Measurements from ENCODE around the gene GULP1.

GULP1 gene

GRCh38 chr2:188307850-188308283 is 16.2 kb downstream of the GULP1 start:
- H3K79me1 ChIP-seq (ENCODE audit: low read depth, low read length), result no peaks in the 10 kb centered on the region
- H3K4ac ChIP-seq (ENCODE audit: low read length), result no peak overlapping the region
- no peak overlapping the region for H4K91ac ChIP-seq (ENCODE audit: low read depth, low read length, poor library complexity)
- no peak overlapping the region for H3K27ac ChIP-seq (replicated peaks; ENCODE audit: low read length)
- no peak overlapping the region for H3K9ac ChIP-seq (ENCODE audit: low read depth, low read length, poor library complexity)
- no peak overlapping the region for H2AFZ ChIP-seq (ENCODE audit: low read length)
- H3K18ac ChIP-seq (ENCODE audit: low read length), result no peak overlapping the region
- H3K36me3 ChIP-seq (replicated peaks in 1 of 2; ENCODE audit: control insufficient read depth in 2 of 2, insufficient read depth in 2 of 2, low read length in 2 of 2), result no peaks in the 10 kb centered on the region
- H2BK5ac ChIP-seq (ENCODE audit: low read length), result no peak overlapping the region
- no peak overlapping the region for H2AK5ac ChIP-seq (ENCODE audit: low read depth, low read length)
- H3K4me1 ChIP-seq (ENCODE audit: control insufficient read depth in 2 of 2, insufficient read depth in 1 of 2, low read depth in 1 of 2, low read length in 2 of 2), result peaks cover 4 to 14% of the 10 kb centered on the region in 2 donors
- no peak overlapping the region for H3K4me3 ChIP-seq (ENCODE audit: low read length in 2 of 2)
- no peak overlapping the region for H2BK15ac ChIP-seq (ENCODE audit: low read length)
- no peak overlapping the region for H2BK120ac ChIP-seq (ENCODE audit: low read depth, low read length)
- WGBS, 2 donors (ENCODE audit: extremely low coverage in 2 of 2, insufficient read length in 2 of 2, insufficient replicate concordance in 1 of 2), result no CpG with 5 or more reads among the region's 2 CpGs
- H3K27me3 ChIP-seq (ENCODE audit: control insufficient read depth in 3 of 3, insufficient read depth in 3 of 3, low read depth in 1 of 3, low read length in 3 of 3), result no peaks in the 10 kb centered on the region
- peaks cover 0 to 12% of the 10 kb centered on the region in 2 donors for H3K9me3 ChIP-seq (replicated peaks in 1 of 2; ENCODE audit: control insufficient read depth in 2 of 2, insufficient read depth in 1 of 2, low read depth in 1 of 2, low read length in 2 of 2)
- no peak overlapping the region for H2BK12ac ChIP-seq (ENCODE audit: low read length)
- no peak overlapping the region for H3K4me2 ChIP-seq (ENCODE audit: insufficient read depth, low read length, poor library complexity, severe bottlenecking)
- no peak for DNase-seq (ENCODE audit: low spot score)
- H3K23ac ChIP-seq (ENCODE audit: low read depth, low read length, poor library complexity), result no peak overlapping the region
- no peak overlapping the region for H4K8ac ChIP-seq (ENCODE audit: low read depth, low read length)
- H3K14ac ChIP-seq (ENCODE audit: low read length), result no peak overlapping the region

GRCh38 chr2:188308483-188308882 is 16.8 kb downstream of the GULP1 start:
- Histone ChIP-seq H4K8ac (ENCODE audit: low read depth, low read length) (no peak overlapping the region), H3K27ac (replicated peaks; ENCODE audit: low read length) (no peak overlapping the region), H3K4ac (ENCODE audit: low read length) (no peak overlapping the region), H3K9me3 (replicated peaks in 1 of 2; ENCODE audit: control insufficient read depth in 2 of 2, insufficient read depth in 1 of 2, low read depth in 1 of 2, low read length in 2 of 2) (peaks cover 0 to 12% of the 10 kb centered on the region in 2 donors), H4K91ac (ENCODE audit: low read depth, low read length, poor library complexity) (no peak overlapping the region), H3K27me3 (ENCODE audit: control insufficient read depth in 3 of 3, insufficient read depth in 3 of 3, low read depth in 1 of 3, low read length in 3 of 3) (no peaks in the 10 kb centered on the region), H3K4me3 (ENCODE audit: low read length in 2 of 2) (no peak overlapping the region), H3K4me1 (ENCODE audit: control insufficient read depth in 2 of 2, insufficient read depth in 1 of 2, low read depth in 1 of 2, low read length in 2 of 2) (peaks cover 0 to 11% of the 10 kb centered on the region in 2 donors), H3K14ac (ENCODE audit: low read length) (no peak overlapping the region), H3K79me1 (ENCODE audit: low read depth, low read length) (no peaks in the 10 kb centered on the region), H2BK120ac (ENCODE audit: low read depth, low read length) (no peak overlapping the region), H3K23ac (ENCODE audit: low read depth, low read length, poor library complexity) (no peak overlapping the region), H3K9ac (ENCODE audit: low read depth, low read length, poor library complexity) (no peak overlapping the region), H2BK15ac (ENCODE audit: low read length) (no peak overlapping the region), H2BK5ac (ENCODE audit: low read length) (no peak overlapping the region), H2AFZ (ENCODE audit: low read length) (no peak overlapping the region), H2AK5ac (ENCODE audit: low read depth, low read length) (no peak overlapping the region), H3K36me3 (replicated peaks in 1 of 2; ENCODE audit: control insufficient read depth in 2 of 2, insufficient read depth in 2 of 2, low read length in 2 of 2) (no peaks in the 10 kb centered on the region), H3K18ac (ENCODE audit: low read length) (no peak overlapping the region), H2BK12ac (ENCODE audit: low read length) (no peak overlapping the region), H3K4me2 (ENCODE audit: insufficient read depth, low read length, poor library complexity, severe bottlenecking) (no peak overlapping the region)
- DNase-seq (ENCODE audit: low spot score), result no peak
- WGBS, 2 donors (ENCODE audit: extremely low coverage in 2 of 2, insufficient read length in 2 of 2, insufficient replicate concordance in 1 of 2), result no CpG with 5 or more reads among the region's 2 CpGs

- Histone ChIP-seq H4K91ac (ENCODE audit: low read depth, low read length, poor library complexity) (no peak overlapping the region), H3K36me3 (replicated peaks in 1 of 2; ENCODE audit: control insufficient read depth in 2 of 2, insufficient read depth in 2 of 2, low read length in 2 of 2) (no peaks in the 10 kb centered on the region), H3K14ac (ENCODE audit: low read length) (no peak overlapping the region), H3K9me3 (replicated peaks in 1 of 2; ENCODE audit: control insufficient read depth in 2 of 2, insufficient read depth in 1 of 2, low read depth in 1 of 2, low read length in 2 of 2) (peaks cover 0 to 17% of the 10 kb centered on the region in 2 donors), H2BK5ac (ENCODE audit: low read length) (no peak overlapping the region), H3K9ac (ENCODE audit: low read depth, low read length, poor library complexity) (no peak overlapping the region), H2AFZ (ENCODE audit: low read length) (no peak overlapping the region), H3K23ac (ENCODE audit: low read depth, low read length, poor library complexity) (no peak overlapping the region), H4K8ac (ENCODE audit: low read depth, low read length) (no peak overlapping the region), H3K4ac (ENCODE audit: low read length) (no peak overlapping the region), H3K27ac (replicated peaks; ENCODE audit: low read length) (no peak overlapping the region), H3K4me2 (ENCODE audit: insufficient read depth, low read length, poor library complexity, severe bottlenecking) (no peak overlapping the region), H3K4me1 (ENCODE audit: control insufficient read depth in 2 of 2, insufficient read depth in 1 of 2, low read depth in 1 of 2, low read length in 2 of 2) (peaks cover 0 to 8% of the 10 kb centered on the region in 2 donors), H3K79me1 (ENCODE audit: low read depth, low read length) (no peaks in the 10 kb centered on the region), H2AK5ac (ENCODE audit: low read depth, low read length) (no peak overlapping the region), H3K27me3 (ENCODE audit: control insufficient read depth in 3 of 3, insufficient read depth in 3 of 3, low read depth in 1 of 3, low read length in 3 of 3) (no peaks in the 10 kb centered on the region), H3K18ac (ENCODE audit: low read length) (no peak overlapping the region), H2BK12ac (ENCODE audit: low read length) (no peak overlapping the region), H2BK120ac (ENCODE audit: low read depth, low read length) (no peak overlapping the region), H3K4me3 (ENCODE audit: low read length in 2 of 2) (no peak overlapping the region), H2BK15ac (ENCODE audit: low read length) (no peak overlapping the region)
- no CpG with 5 or more reads among the region's 4 CpGs for WGBS, 2 donors (ENCODE audit: extremely low coverage in 2 of 2, insufficient read length in 2 of 2, insufficient replicate concordance in 1 of 2)
- DNase-seq (ENCODE audit: low spot score), result no peak
Observed at GRCh38 chr2:188309364-188309763, 17.7 kb downstream of the GULP1 start.

GRCh38 chr2:188314314-188315054 is 22.8 kb downstream of the GULP1 start:
- Histone ChIP-seq H3K4me3 (ENCODE audit: low read length in 2 of 2) (no peak overlapping the region), H2BK12ac (ENCODE audit: low read length) (no peak overlapping the region), H2BK15ac (ENCODE audit: low read length) (no peak overlapping the region), H3K4me2 (ENCODE audit: insufficient read depth, low read length, poor library complexity, severe bottlenecking) (no peak overlapping the region), H2AFZ (ENCODE audit: low read length) (no peak overlapping the region), H4K8ac (ENCODE audit: low read depth, low read length) (no peak overlapping the region), H4K91ac (ENCODE audit: low read depth, low read length, poor library complexity) (no peak overlapping the region), H3K9ac (ENCODE audit: low read depth, low read length, poor library complexity) (no peak overlapping the region), H3K14ac (ENCODE audit: low read length) (no peak overlapping the region), H3K79me1 (ENCODE audit: low read depth, low read length) (peaks cover 3% of the 10 kb centered on the region), H3K9me3 (replicated peaks in 1 of 2; ENCODE audit: control insufficient read depth in 2 of 2, insufficient read depth in 1 of 2, low read depth in 1 of 2, low read length in 2 of 2) (peaks cover 0 to 20% of the 10 kb centered on the region in 2 donors), H2BK120ac (ENCODE audit: low read depth, low read length) (no peak overlapping the region), H3K4ac (ENCODE audit: low read length) (no peak overlapping the region), H3K23ac (ENCODE audit: low read depth, low read length, poor library complexity) (no peak overlapping the region), H3K27me3 (ENCODE audit: control insufficient read depth in 3 of 3, insufficient read depth in 3 of 3, low read depth in 1 of 3, low read length in 3 of 3) (no peaks in the 10 kb centered on the region), H2AK5ac (ENCODE audit: low read depth, low read length) (no peak overlapping the region), H2BK5ac (ENCODE audit: low read length) (no peak overlapping the region), H3K27ac (replicated peaks; ENCODE audit: low read length) (no peak overlapping the region), H3K18ac (ENCODE audit: low read length) (no peak overlapping the region), H3K4me1 (ENCODE audit: control insufficient read depth in 2 of 2, insufficient read depth in 1 of 2, low read depth in 1 of 2, low read length in 2 of 2) (peaks cover 0 to 5% of the 10 kb centered on the region in 2 donors), H3K36me3 (replicated peaks in 1 of 2; ENCODE audit: control insufficient read depth in 2 of 2, insufficient read depth in 2 of 2, low read length in 2 of 2) (no peaks in the 10 kb centered on the region)
- WGBS, 2 donors (ENCODE audit: extremely low coverage in 2 of 2, insufficient read length in 2 of 2, insufficient replicate concordance in 1 of 2), result no CpG with 5 or more reads among the region's 6 CpGs
- no peak for DNase-seq (ENCODE audit: low spot score)

Data from neuronal stem cell (in vitro differentiated cells).